Measurements from ENCODE around the gene DYNLL2.
"Not testable (repeated sequence)": the region's sequence is repeated elsewhere in the genome, so short reads cannot be mapped to it uniquely, and the experiment has no call there.

DYNLL2 gene

GRCh38 chr17:58061672-58062071, 21.5 kb upstream of the DYNLL2 start:
- FAIRE-seq: no peak
- TF ChIP-seq POU2F2 (IDR thresholded peaks at IDR 0.05; ENCODE audit: low read depth, low read length) (no peak), SPI1 (IDR thresholded peaks at IDR 0.05; ENCODE audit: low read depth, low read length) (no peak)
- DNase-seq (ENCODE audit: insufficient read length, low spot score): no peak

DNA sequence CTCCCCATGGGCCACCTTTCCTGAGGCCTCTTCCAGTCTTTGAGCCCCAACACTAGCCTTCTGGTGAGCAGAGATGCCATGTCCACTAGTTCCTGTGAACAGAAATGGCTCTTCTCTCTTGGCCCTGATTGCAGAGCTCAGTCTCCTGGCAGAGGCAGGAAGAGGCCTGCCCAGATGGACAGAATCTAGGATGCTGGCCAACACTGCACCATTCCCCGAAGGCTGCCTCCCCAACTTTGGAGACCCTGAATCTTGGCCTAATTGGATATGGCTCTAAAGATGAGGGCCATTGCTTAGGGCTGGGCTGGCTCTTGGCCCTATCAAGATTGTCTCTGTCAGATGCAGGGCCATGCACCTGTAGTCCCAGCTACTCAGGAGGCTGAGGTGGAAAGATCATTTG, 18.0 kb upstream of the DYNLL2 start:
- no peak for FAIRE-seq
- no peak for DNase-seq (ENCODE audit: insufficient read length, low spot score)
- TF ChIP-seq POLR2AphosphoS5 (IDR thresholded peaks at IDR 0.05; ENCODE audit: low read depth, low read length) (no peak), POU2F2 (IDR thresholded peaks at IDR 0.05; ENCODE audit: low read depth, low read length) (no peak), SPI1 (IDR thresholded peaks at IDR 0.05; ENCODE audit: low read depth, low read length) (no peak), PAX5 (IDR thresholded peaks at IDR 0.05; ENCODE audit: insufficient read depth, low read length, severe bottlenecking) (no peak), POLR2A (IDR thresholded peaks at IDR 0.05; ENCODE audit: low read depth, low read length) (no peak), TAF1 (IDR thresholded peaks at IDR 0.05; ENCODE audit: low read depth, low read length) (no peak)

DNA sequence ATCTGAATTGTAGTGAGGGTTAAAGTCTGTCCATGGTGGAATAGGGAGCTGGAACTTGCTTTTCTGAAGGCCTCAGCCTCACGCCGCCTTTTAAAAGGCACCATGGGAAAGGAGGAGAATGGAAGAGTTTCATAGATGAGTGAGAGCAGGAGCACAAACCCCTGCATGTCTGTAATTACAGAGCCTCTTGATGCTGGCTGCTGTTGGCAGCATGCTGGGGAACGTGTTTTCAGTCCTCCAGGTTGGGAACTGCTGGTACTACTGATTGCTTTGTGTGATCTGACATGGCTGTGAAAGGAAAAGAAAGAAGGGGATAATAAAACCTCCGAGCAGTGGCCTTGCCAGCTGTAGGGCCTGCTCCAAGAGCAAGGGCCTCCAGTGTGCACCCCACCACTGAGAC, 16.8 kb upstream of the DYNLL2 start:
- TF ChIP-seq SPI1 (IDR thresholded peaks at IDR 0.05; ENCODE audit: low read depth, low read length): no peak
- no peak for TF ChIP-seq POLR2AphosphoS5 (IDR thresholded peaks at IDR 0.05; ENCODE audit: low read depth, low read length)
- no peak for TF ChIP-seq POLR2A (IDR thresholded peaks at IDR 0.05; ENCODE audit: low read depth, low read length)
- no peak for TF ChIP-seq TAF1 (IDR thresholded peaks at IDR 0.05; ENCODE audit: low read depth, low read length)
- no peak for TF ChIP-seq PAX5 (IDR thresholded peaks at IDR 0.05; ENCODE audit: insufficient read depth, low read length, severe bottlenecking)
- no peak for TF ChIP-seq POU2F2 (IDR thresholded peaks at IDR 0.05; ENCODE audit: low read depth, low read length)
- no peak for DNase-seq (ENCODE audit: insufficient read length, low spot score)
- FAIRE-seq: no peak

GRCh38 chr17:58072862-58073261, 10.4 kb upstream of the DYNLL2 start:
- no peak for DNase-seq (ENCODE audit: insufficient read length, low spot score)
- no peak for FAIRE-seq
- no peak for TF ChIP-seq SPI1 (IDR thresholded peaks at IDR 0.05; ENCODE audit: low read depth, low read length)
- no peak for TF ChIP-seq POLR2A (IDR thresholded peaks at IDR 0.05; ENCODE audit: low read depth, low read length)
- no peak for TF ChIP-seq TAF1 (IDR thresholded peaks at IDR 0.05; ENCODE audit: low read depth, low read length)
- TF ChIP-seq POLR2AphosphoS5 (IDR thresholded peaks at IDR 0.05; ENCODE audit: low read depth, low read length): no peak
- no peak for TF ChIP-seq POU2F2 (IDR thresholded peaks at IDR 0.05; ENCODE audit: low read depth, low read length)
- TF ChIP-seq PAX5 (IDR thresholded peaks at IDR 0.05; ENCODE audit: insufficient read depth, low read length, severe bottlenecking): no peak

DNA sequence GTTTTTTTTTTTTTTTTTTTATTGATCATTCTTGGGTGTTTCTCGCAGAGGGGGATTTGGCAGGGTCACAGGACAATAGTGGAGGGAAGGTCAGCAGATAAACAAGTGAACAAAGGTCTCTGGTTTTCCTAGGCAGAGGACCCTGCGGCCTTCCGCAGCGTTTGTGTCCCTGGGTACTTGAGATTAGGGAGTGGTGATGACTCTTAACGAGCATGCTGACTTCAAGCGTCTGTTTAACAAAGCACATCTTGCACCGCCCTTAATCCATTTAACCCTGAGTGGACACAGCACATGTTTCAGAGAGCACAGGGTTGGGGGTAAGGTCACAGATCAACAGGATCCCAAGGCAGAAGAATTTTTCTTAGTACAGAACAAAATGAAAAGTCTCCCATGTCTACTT, 10.0 kb upstream of the DYNLL2 start:
- DNase-seq (ENCODE audit: insufficient read length, low spot score); FAIRE-seq: not testable (repeated sequence)

GRCh38 chr17:58074406-58074805, 8.8 kb upstream of the DYNLL2 start:
- FAIRE-seq; DNase-seq (ENCODE audit: insufficient read length, low spot score): not testable (repeated sequence)

GRCh38 chr17:58079300-58080033, 3.8 kb upstream of the DYNLL2 start:
- no peak for DNase-seq (ENCODE audit: insufficient read length, low spot score)
- no peak for FAIRE-seq
- TF ChIP-seq SPI1 (IDR thresholded peaks at IDR 0.05; ENCODE audit: low read depth, low read length): no peak
- no peak for TF ChIP-seq TAF1 (IDR thresholded peaks at IDR 0.05; ENCODE audit: low read depth, low read length)
- TF ChIP-seq POLR2A (IDR thresholded peaks at IDR 0.05; ENCODE audit: low read depth, low read length): no peak
- TF ChIP-seq POU2F2 (IDR thresholded peaks at IDR 0.05; ENCODE audit: low read depth, low read length): no peak
- no peak for TF ChIP-seq POLR2AphosphoS5 (IDR thresholded peaks at IDR 0.05; ENCODE audit: low read depth, low read length)
- TF ChIP-seq PAX5 (IDR thresholded peaks at IDR 0.05; ENCODE audit: insufficient read depth, low read length, severe bottlenecking): no peak

DNA sequence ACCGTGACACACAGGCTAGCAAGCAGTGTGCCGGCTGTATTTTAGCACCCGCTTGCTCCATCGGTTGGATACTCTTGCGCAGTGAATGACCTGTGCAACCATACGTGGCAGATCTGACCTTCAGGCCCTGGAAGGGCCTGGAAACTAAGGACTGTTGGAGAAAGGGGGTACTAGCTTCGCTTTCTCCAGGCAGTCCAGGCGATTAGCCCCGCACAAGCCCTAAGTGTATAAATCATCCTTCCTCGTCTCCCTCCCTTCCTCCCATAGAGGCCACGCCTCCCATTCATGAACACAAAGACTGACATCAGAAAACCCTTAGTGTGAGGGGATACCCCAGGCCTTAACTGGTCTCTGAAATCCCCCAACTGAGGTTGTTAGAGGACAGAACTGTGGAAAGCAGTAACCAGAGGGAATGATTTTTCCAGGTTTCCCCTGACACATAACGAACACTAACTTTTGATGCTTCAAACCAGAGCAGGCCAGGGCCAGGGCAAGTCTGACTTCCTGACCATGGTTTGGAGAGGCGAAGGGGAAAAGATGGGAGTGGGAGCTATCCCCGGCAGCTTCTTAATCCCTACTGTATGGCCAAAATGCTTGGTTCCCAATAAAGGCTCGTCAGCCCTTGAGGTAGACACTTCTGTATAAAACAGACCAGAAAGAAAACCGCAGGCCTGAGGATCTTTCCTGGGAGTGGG, 1.4 kb upstream of the DYNLL2 start:
- TF ChIP-seq POU2F2 (IDR thresholded peaks at IDR 0.05; ENCODE audit: low read depth, low read length): no peak
- TF ChIP-seq SPI1 (IDR thresholded peaks at IDR 0.05; ENCODE audit: low read depth, low read length): no peak
- TF ChIP-seq PAX5 (IDR thresholded peaks at IDR 0.05; ENCODE audit: insufficient read depth, low read length, severe bottlenecking): no peak
- TF ChIP-seq POLR2AphosphoS5 (IDR thresholded peaks at IDR 0.05; ENCODE audit: low read depth, low read length): no peak
- no peak for TF ChIP-seq TAF1 (IDR thresholded peaks at IDR 0.05; ENCODE audit: low read depth, low read length)
- TF ChIP-seq POLR2A (IDR thresholded peaks at IDR 0.05; ENCODE audit: low read depth, low read length): no peak
- no peak for FAIRE-seq
- DNase-seq (ENCODE audit: insufficient read length, low spot score): no peak

DNA sequence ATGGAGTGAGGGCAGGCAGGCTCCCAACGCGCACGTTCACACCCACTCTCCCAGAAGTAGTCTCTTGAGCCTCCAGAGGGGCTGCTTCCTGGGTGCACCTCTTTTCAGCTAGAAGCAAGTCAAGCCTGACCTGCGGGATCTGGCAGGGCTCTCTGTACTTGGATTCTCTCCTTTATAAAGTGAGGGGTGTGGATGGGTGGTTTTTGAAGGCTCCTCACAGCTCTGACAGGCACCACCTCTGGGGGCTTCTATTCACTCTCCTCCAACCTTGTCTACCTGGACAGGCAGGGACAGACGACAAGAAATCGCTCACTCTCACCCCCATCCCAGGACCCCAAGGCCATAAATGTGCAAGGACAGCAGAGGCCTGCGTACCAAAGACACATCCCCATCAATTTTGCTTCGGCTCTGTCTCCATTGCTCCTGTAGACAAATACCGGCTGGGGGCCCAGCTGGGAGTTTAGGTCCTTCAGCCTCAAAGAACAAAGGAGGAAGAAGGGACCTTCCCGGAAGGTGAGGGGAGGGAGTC, 814 bp upstream of the DYNLL2 start:
- TF ChIP-seq PAX5 (IDR thresholded peaks at IDR 0.05; ENCODE audit: insufficient read depth, low read length, severe bottlenecking): no peak
- TF ChIP-seq POLR2AphosphoS5 (IDR thresholded peaks at IDR 0.05; ENCODE audit: low read depth, low read length): no peak
- no peak for TF ChIP-seq TAF1 (IDR thresholded peaks at IDR 0.05; ENCODE audit: low read depth, low read length)
- DNase-seq (ENCODE audit: insufficient read length, low spot score) (no peak), FAIRE-seq (no peak)

DNA sequence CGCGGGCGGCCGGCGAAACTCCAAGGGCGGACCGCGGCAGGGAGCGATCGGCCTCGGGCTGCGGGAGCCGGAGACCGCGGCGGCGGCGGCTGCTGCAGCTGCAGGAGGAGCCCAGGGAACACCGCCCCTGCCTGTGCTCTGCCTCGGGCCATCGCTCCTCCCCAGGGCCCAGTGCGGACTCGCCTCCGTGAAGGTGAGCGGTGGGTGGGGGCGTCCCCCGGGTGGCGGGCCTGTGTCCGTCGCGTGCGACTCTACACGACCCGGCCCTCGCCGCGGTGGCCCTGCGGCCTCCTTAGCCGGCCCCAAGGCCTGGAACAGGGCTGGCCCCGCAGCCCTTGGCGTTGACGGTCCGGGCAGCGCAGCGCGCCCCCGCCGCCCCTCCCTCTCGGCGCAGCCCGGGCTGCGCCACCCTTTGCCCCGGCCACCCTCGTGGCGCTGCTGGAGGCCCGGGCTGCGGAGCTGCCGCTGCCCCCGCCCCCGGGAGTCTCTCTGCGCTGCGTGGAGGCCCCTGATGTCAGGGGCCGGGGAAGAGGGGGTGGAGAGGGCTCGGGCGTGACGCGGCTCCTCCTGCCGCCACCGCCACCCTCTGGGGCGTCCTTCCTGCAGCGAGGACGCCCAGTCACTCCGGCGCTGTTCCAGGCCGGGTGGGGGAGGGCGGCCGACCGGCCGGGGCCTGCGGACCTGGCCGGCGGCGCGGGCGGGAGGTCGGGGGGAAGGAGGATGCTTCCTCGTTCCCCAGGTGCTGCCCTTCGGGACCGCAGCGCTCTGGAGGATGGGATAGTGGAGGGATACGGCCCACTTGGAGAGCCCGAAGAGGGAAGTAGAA, 485 bp downstream of the DYNLL2 start:
- DNase-seq (ENCODE audit: insufficient read length, low spot score) (peak; percentile 71), FAIRE-seq (peak; percentile 69)
- TF ChIP-seq SPI1 (IDR thresholded peaks at IDR 0.05; ENCODE audit: low read depth, low read length) (no peak), PAX5 (IDR thresholded peaks at IDR 0.05; ENCODE audit: insufficient read depth, low read length, severe bottlenecking) (no peak), POLR2AphosphoS5 (IDR thresholded peaks at IDR 0.05; ENCODE audit: low read depth, low read length) (no peak), TAF1 (IDR thresholded peaks at IDR 0.05; ENCODE audit: low read depth, low read length) (no peak), POU2F2 (IDR thresholded peaks at IDR 0.05; ENCODE audit: low read depth, low read length) (no peak), POLR2A (IDR thresholded peaks at IDR 0.05; ENCODE audit: low read depth, low read length) (peak; percentile 16; the same call in 1 of the 2 replicates)

Data from GM12891 (cell line).